Islet of Langerhans (tissue), 1 donor: Measurements from ENCODE around the gene PPP1CC.
"Not testable (repeated sequence)": the region's sequence is repeated elsewhere in the genome, so short reads cannot be mapped to it uniquely, and the experiment has no call there.

Experiments used
- FAIRE-seq: peaks from one replicate; lab custom pipeline; 2011; peaks lifted over from hg19 to GRCh38; lab: Jason Lieb, UNC

Gene PPP1CC

GRCh38 chr12:110742718-110743570, at the start of gene PPP1CC:
Gene PPP1CC, minus strand, starts transcription at chr12:110742891. Its CDS starts 184 bp downstream, at chr12:110742707.
- no peak for FAIRE-seq

GRCh38 chr12:110791589-110791988, 48.9 kb upstream of the PPP1CC start:
- no peak for FAIRE-seq

GRCh38 chr12:110790301-110790700, 47.6 kb upstream of the PPP1CC start:
- FAIRE-seq, result no peak

- no peak for FAIRE-seq
Measured at GRCh38 chr12:110786012-110786411, 43.3 kb upstream of the PPP1CC start.

- FAIRE-seq, result no peak
Measured at GRCh38 chr12:110785240-110785639, 42.5 kb upstream of the PPP1CC start.

GRCh38 chr12:110782922-110783321, 40.2 kb upstream of the PPP1CC start:
- FAIRE-seq, result no peak

- FAIRE-seq, result no peak
Measured at GRCh38 chr12:110782094-110782493, 39.4 kb upstream of the PPP1CC start.

GRCh38 chr12:110780448-110780847, 37.8 kb upstream of the PPP1CC start:
- FAIRE-seq, result no peak

- FAIRE-seq, result no peak
Measured at GRCh38 chr12:110778833-110779577, 36.3 kb upstream of the PPP1CC start.

GRCh38 chr12:110776410-110776809, 33.7 kb upstream of the PPP1CC start:
- FAIRE-seq, result no peak

- FAIRE-seq, result no peak
Measured at GRCh38 chr12:110775997-110776396, 33.3 kb upstream of the PPP1CC start.

GRCh38 chr12:110774824-110775223, 32.1 kb upstream of the PPP1CC start:
- no peak for FAIRE-seq

- no peak for FAIRE-seq
Measured at GRCh38 chr12:110768960-110769359, 26.3 kb upstream of the PPP1CC start.

- no peak for FAIRE-seq
Measured at GRCh38 chr12:110767863-110768262, 25.2 kb upstream of the PPP1CC start.

GRCh38 chr12:110766311-110767154, 23.8 kb upstream of the PPP1CC start:
- no peak for FAIRE-seq

GRCh38 chr12:110765572-110765971, 22.9 kb upstream of the PPP1CC start:
- not testable (repeated sequence) for FAIRE-seq

GRCh38 chr12:110765111-110765510, 22.4 kb upstream of the PPP1CC start:
- FAIRE-seq, result no peak

GRCh38 chr12:110763583-110763982, 20.9 kb upstream of the PPP1CC start:
- no peak for FAIRE-seq

GRCh38 chr12:110762891-110763290, 20.2 kb upstream of the PPP1CC start:
- FAIRE-seq, result no peak

GRCh38 chr12:110760204-110760609, 17.5 kb upstream of the PPP1CC start:
- no peak for FAIRE-seq

GRCh38 chr12:110758922-110759321, 16.2 kb upstream of the PPP1CC start:
- FAIRE-seq, result no peak

- no peak for FAIRE-seq
Measured at GRCh38 chr12:110756611-110757010, 13.9 kb upstream of the PPP1CC start.
